ENCODE measurements around the gene ACE.

DNA sequence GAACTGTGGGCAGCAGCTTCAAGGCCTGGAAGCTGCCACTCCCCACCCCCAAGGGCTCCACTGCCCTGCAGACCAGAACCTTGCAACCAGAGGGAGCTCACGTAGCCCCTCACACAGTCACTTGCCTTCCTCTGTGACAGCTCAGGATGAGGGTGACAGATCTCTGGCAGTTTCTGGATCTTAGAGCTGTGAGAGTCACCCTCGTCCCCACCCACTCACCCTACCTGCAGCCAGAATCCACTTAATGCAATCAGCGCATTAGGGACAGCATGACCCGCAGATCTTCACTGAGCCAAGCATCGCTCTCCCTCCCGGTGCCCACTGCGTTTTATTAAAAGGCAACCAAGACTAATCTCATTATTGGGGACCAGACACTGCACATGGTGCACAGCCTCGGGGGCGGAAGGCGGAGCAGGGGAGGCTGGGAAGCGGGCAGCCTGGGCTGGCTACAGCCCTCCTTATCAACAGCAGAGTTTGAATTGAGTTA is 34.3 kb upstream of the ACE start:
- TF ChIP-seq CTCF (IDR thresholded peaks at IDR 0.05) (no peak), POLR2A (IDR thresholded peaks at IDR 0.05) (no peak)
